K562 (cell line): ENCODE measurements around the gene CCDC85C. TPM values are rescaled to one million over a fixed set of nuclear protein-coding genes. Genes with fewer than 3 reads are reported as not detected.

Experiments
- ADNP ChIP-seq: fragments of 200-800 bp; sonication (Bioruptor generic); IDR thresholded peaks from 2 replicates; pipeline ENCODE4 v1.6.1; 2016; ENCODE audit warnings: missing genetic modification characterization, missing compliant biosample characterization
- C11orf30 ChIP-seq: fragments of 450-650 bp; IDR thresholded peaks from 2 replicates; pipeline ENCODE4 v1.6.1; 2016; ENCODE audit warnings: low read depth, mild to moderate bottlenecking
- CBFA2T2 ChIP-seq: fragments of 450-650 bp; conservative IDR thresholded peaks from 2 replicates; pipeline ENCODE4 v1.6.1; 2017; ENCODE audit warnings: mild to moderate bottlenecking
- CBX2 ChIP-seq: fragments of 200-600 bp; sonication (generic); IDR thresholded peaks from one replicate; pipeline ENCODE4 v1.6.1; 2012; ENCODE audit warnings: mild to moderate bottlenecking, low read length, inconsistent platforms; ENCODE audit not compliant: insufficient read depth, poor library complexity, severe bottlenecking
- E2F3 ChIP-seq: fragments of 250-450 bp; sonication (Bioruptor Pico); IDR thresholded peaks from 2 replicates; pipeline ENCODE4 v1.4.0; 2020; ENCODE audit warnings: mild to moderate bottlenecking
- E2F6 ChIP-seq, 2 experiments: IDR thresholded peaks; 2 replicates each; pipeline ENCODE4 v1.6.1; 2011; ENCODE audit warnings: borderline replicate concordance in 1 of 2, control low read depth in 1 of 2, low read depth in 1 of 2, low read length in 1 of 2, mild to moderate bottlenecking in 1 of 2, mixed read lengths in 1 of 2, moderate library complexity in 1 of 2; ENCODE audit not compliant: insufficient read depth in 1 of 2, insufficient read length in 1 of 2, poor library complexity in 1 of 2, severe bottlenecking in 1 of 2; ENCODE audit errors: extremely low read depth in 1 of 2
- EZH2 ChIP-seq: IDR thresholded peaks from 2 replicates; pipeline ENCODE4 v1.6.1; 2012; ENCODE audit warnings: low read depth, mild to moderate bottlenecking, inconsistent platforms, low read length, borderline replicate concordance
- FIP1L1 ChIP-seq: fragments of 200-400 bp; formaldehyde crosslinking; IDR thresholded peaks from 2 replicates; pipeline ENCODE4 v1.6.1; 2018; ENCODE audit warnings: mild to moderate bottlenecking, low read depth, low read length; ENCODE audit not compliant: poor library complexity, severe bottlenecking
- GTF2E2 ChIP-seq: fragments of 200-800 bp; sonication (Bioruptor generic); IDR thresholded peaks from 2 replicates; pipeline ENCODE4 v1.6.1; 2016; ENCODE audit warnings: missing genetic modification characterization, missing compliant biosample characterization
- KLF16 ChIP-seq: IDR thresholded peaks from 2 replicates; pipeline ENCODE4 v1.6.1; 2016; ENCODE audit warnings: antibody characterized with exemption
- MYNN ChIP-seq, 2 experiments: sonication (generic); formaldehyde crosslinking in 1 of 2; IDR thresholded peaks; 2 replicates each; pipeline versions ENCODE4 v1.5.0 to v1.6.1; 2016 to 2020; ENCODE audit warnings: antibody characterized with exemption in 1 of 2, missing genetic modification reagents in 1 of 2
- PBX2 ChIP-seq, 2 experiments: IDR thresholded peaks in 1 of 2; conservative IDR thresholded peaks in 1 of 2; 2 replicates each; pipeline ENCODE4 v1.6.1; 2016; ENCODE audit warnings: low read depth in 2 of 2, mild to moderate bottlenecking in 1 of 2, missing compliant biosample characterization in 1 of 2, missing genetic modification characterization in 1 of 2, moderate library complexity in 1 of 2
- SAP30 ChIP-seq: fragments of 200-600 bp; sonication (generic); IDR thresholded peaks from 2 replicates; pipeline ENCODE4 v1.6.1; 2012; ENCODE audit warnings: borderline replicate concordance, low read depth, mild to moderate bottlenecking, moderate library complexity, low read length, control low read depth, inconsistent platforms; ENCODE audit not compliant: insufficient read depth, poor library complexity, severe bottlenecking
- ZBTB33 ChIP-seq: sonication (generic); formaldehyde crosslinking; IDR thresholded peaks from 2 replicates; pipeline ENCODE4 v1.8.1; 2023; ENCODE audit warnings: mild to moderate bottlenecking, missing genetic modification reagents
- ZNF212 ChIP-seq: fragments of 450-650 bp; formaldehyde crosslinking; IDR thresholded peaks from 2 replicates; pipeline ENCODE4 v1.4.0; 2020; ENCODE audit warnings: mild to moderate bottlenecking
- ZNF282 ChIP-seq: sonication (generic); formaldehyde crosslinking; IDR thresholded peaks from 2 replicates; pipeline ENCODE4 v1.8.1; 2023; ENCODE audit warnings: missing genetic modification reagents
- ZNF444 ChIP-seq: fragments of 250-450 bp; sonication (Bioruptor Pico); IDR thresholded peaks from 2 replicates; pipeline ENCODE4 v1.4.0; 2020; ENCODE audit warnings: mild to moderate bottlenecking, moderate library complexity
- ZNF778 ChIP-seq: fragments of 450-650 bp; formaldehyde crosslinking; IDR thresholded peaks from 2 replicates; pipeline ENCODE4 v1.4.0; 2020; ENCODE audit warnings: mild to moderate bottlenecking, moderate library complexity
- polyA plus RNA-seq, 8 experiments: library from polyadenylated mRNA; depleted of rRNA in 4 of 8; stranded (reverse) in 5 of 8; unstranded in 3 of 8; fragments of >200 nt; fragmentation: Nextera tagmentation in 2 of 8; fragmentation: Illumina TruSeq in 1 of 8; extraction: Ambion mirVana in 2 of 8; extraction: Trizol in 1 of 8; gene quantifications; 2 replicates each; pipeline versions ENCODE4 v1.2.1 to v1.2.3, GENCODE V29; 2011 to 2014; ENCODE audit warnings: inconsistent platforms in 1 of 8, missing spikeins in 1 of 8
- total RNA-seq, 7 experiments: library from RNA; depleted of rRNA in 6 of 7; stranded (reverse); fragments of >200 nt in 6 of 7; fragmentation: Illumina TruSeq in 2 of 7; extraction: Trizol in 2 of 7; gene quantifications; 2 replicates each; pipeline versions ENCODE4 v1.2.1 to v1.2.3, GENCODE V29; 2011 to 2021; ENCODE audit warnings: low replicate concordance in 1 of 7
- TF ChIP-seq, protein P1 (sequence below): fragments of 450-650 bp; IDR thresholded peaks from 2 replicates; pipeline ENCODE4 v1.6.1; 2014; ENCODE audit warnings: low read depth, mild to moderate bottlenecking, moderate library complexity, borderline replicate concordance

CCDC85C gene
- total and polyA plus RNA-seq, 9 of the 15 experiments (the other 6 are each of a cell fraction or from before 2014, with no cell fraction given): 0.18 to 22.0 (median 6.3) TPM

- TF ChIP-seq ZNF778 (CRISPR knock-in tag) (no peak), ADNP (no peak), FIP1L1 (no peak), ZNF444 (no peak), ZNF212 (no peak), CBFA2T2 (peak; percentile 98), MYNN (IDR thresholded peaks at IDR 0.05) (peak; percentile 33; the same call in 1 of the 2 replicates), MYNN (CRISPR knock-in tag; IDR thresholded peaks at IDR 0.05) (no peak), ZBTB33 (CRISPR knock-in tag) (no peak), PBX2 (CRISPR knock-in tag; IDR thresholded peaks at IDR 0.05; ENCODE audit: low read depth) (no peak), PBX2 (tag; conservative IDR thresholded peaks at IDR 0.05; ENCODE audit: low read depth) (peak; percentile 39; the same call in 1 of the 2 replicates), GTF2E2 (tag) (no peak), SAP30 (no peak), EZH2 (no peak), E2F6 (IDR thresholded peaks at IDR 0.05; ENCODE audit: borderline replicate concordance in 1 of 2, extremely low read depth in 1 of 2, insufficient read depth in 1 of 2, insufficient read length in 1 of 2, low read depth in 1 of 2, low read length in 1 of 2, poor library complexity in 1 of 2, severe bottlenecking in 1 of 2) (no peak), E2F3 (CRISPR knock-in tag) (0 out of 2 replicates have a peak, but pooled peaks have one; percentile 26), KLF16 (peak; percentile 93), ZNF282 (CRISPR knock-in tag) (no peak), C11orf30 (no peak), CBX2 (no peak)
- TF ChIP-seq, protein P1, sequence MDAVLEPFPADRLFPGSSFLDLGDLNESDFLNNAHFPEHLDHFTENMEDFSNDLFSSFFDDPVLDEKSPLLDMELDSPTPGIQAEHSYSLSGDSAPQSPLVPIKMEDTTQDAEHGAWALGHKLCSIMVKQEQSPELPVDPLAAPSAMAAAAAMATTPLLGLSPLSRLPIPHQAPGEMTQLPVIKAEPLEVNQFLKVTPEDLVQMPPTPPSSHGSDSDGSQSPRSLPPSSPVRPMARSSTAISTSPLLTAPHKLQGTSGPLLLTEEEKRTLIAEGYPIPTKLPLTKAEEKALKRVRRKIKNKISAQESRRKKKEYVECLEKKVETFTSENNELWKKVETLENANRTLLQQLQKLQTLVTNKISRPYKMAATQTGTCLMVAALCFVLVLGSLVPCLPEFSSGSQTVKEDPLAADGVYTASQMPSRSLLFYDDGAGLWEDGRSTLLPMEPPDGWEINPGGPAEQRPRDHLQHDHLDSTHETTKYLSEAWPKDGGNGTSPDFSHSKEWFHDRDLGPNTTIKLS: no peak
These were observed 31.6 kb downstream of the CCDC85C start (continued) for GRCh38 chr14:99572173-99572999.
